ENCODE results near the gene NFKB1. TPM values are rescaled to one million over a fixed set of nuclear protein-coding genes. Genes with fewer than 3 reads are reported as not detected.
"Not testable (repeated sequence)": the region's sequence is repeated elsewhere in the genome, so short reads cannot be mapped to it uniquely, and the experiment has no call there.

NFKB1 gene
- polyA plus RNA-seq, 5 donors: 33.5 to 38.9 (median 35.5) TPM

GRCh38 chr4:102594000-102594399 lies 92.8 kb downstream of the NFKB1 start:
- DNase-seq: no peak

GRCh38 chr4:102596532-102596931 lies 95.4 kb downstream of the NFKB1 start:
- DNase-seq: no peak

DNA sequence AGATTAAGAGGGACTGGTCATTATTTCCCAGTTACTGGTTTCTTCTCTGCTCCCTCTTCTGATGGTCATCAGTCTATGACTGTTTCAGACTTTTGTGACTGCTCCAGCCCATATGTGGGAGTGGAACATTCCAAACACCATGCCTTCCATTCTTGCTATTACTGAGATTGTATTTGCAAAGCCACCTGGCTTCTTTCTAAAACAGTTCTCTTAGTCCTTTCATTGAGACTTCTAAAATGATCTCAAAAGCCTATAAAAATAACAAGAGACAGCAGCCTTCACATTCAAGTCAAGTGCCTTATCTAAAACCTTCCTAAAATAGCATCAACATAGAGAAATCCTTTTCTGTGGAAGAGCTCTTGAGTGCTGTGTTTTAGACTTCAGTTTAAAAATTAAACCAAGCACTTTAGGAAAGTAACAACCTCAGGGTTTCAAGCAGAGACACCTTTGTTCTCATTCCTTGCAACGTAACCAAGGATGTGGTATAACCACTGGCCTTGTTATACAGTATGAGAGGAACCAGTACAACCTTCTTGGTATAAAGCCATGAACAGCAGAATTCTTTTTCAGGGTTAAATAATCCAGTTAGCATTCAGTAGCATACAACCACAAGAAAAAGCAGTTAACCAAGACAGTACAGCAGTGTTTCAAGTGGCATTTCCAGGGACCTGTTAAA lies 97.1 kb downstream of the NFKB1 start:
- no peak for DNase-seq

DNA sequence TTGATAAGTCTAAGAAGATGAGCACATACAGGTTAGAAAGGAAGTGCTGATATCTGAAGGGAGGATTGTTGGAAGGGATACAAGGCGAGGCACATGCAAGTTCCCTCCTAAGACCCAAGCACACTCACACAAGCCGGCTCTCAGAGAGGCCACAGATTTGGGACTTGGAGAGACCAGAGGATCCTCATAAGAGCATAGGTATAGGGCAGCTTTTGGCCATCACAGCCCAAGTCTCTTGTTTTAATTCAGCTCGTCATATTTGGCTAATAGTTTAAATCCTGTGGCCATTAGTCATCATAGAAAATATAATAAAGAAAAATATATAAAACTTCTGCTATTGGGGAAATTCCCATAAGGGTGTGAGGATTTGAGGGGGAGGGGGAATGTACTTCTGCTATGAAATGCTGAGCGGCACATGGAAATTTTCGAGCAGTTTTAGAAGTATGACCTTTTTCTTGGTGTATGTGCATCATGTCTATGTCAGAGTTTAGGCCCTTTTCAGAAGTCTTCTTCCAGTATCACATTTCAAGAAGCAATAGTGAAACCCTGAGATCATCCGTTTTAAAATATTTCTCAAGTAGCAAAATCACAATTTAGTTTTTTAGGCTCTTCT lies 97.7 kb downstream of the NFKB1 start:
- DNase-seq: no peak

DNA sequence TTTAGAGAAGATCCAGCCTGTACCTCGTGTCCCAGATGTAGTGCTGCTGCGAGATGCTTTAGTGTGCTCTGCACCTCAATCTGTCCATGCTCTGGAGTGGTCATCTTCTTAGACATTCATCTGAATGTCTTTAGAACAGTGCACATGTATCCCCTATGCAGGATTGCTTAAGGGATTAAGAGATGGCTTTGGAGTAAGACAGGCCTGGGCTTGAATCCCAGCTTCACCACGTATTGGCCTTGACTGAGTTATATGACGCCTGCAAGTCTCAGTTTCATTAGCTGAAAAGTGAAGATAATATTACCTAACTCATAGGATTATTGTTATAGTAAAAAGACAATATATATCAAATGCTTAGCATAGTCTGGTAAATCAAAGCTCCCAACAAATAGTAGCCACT lies 98.3 kb downstream of the NFKB1 start:
- no peak for DNase-seq

DNA sequence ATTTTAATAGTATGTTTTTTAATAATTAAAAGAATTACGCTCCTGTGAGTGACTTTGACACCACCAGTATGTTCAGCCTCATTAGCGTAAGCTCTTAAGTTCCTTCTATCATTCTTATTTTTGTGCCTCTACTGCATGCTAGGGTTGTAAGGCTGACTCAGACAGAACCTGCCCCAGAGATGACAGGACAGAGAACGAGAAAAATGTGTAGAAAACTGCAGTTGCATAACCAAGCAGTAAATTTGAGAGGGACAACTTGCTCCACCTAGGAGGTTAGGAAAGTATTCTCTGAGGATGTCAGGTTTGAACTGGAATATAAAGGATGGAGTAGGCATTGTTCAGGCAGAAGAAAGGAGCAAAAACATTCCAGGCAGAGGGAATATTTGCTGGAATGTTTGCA lies 98.7 kb downstream of the NFKB1 start:
- DNase-seq: no peak

GRCh38 chr4:102600689-102601088 lies 99.5 kb downstream of the NFKB1 start:
- DNase-seq: no peak

GRCh38 chr4:102601586-102602227 lies 100.5 kb downstream of the NFKB1 start:
- DNase-seq: no peak

GRCh38 chr4:102604222-102604940 lies 103.2 kb downstream of the NFKB1 start:
- DNase-seq: no peak

DNA sequence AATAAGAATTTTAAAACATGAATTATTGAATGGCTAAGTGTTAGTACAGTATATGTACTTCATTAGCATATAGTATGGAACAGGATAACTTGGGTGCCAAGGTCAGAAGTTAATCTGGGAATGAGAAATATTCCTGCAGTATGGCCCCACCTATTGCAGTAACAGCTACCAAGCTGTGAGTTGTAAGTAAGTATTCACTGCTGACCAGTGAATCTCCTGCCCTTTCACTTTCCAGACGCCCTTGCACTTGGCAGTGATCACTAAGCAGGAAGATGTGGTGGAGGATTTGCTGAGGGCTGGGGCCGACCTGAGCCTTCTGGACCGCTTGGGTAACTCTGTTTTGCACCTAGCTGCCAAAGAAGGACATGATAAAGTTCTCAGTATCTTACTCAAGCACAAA lies 105.1 kb downstream of the NFKB1 start:
- DNase-seq: no peak

GRCh38 chr4:102606846-102607450 lies 105.8 kb downstream of the NFKB1 start:
- DNase-seq: no peak

- no peak for DNase-seq
Measured at GRCh38 chr4:102608190-102608589, 107.0 kb downstream of the NFKB1 start.

GRCh38 chr4:102610007-102610406 lies 108.8 kb downstream of the NFKB1 start:
- DNase-seq: no peak

DNA sequence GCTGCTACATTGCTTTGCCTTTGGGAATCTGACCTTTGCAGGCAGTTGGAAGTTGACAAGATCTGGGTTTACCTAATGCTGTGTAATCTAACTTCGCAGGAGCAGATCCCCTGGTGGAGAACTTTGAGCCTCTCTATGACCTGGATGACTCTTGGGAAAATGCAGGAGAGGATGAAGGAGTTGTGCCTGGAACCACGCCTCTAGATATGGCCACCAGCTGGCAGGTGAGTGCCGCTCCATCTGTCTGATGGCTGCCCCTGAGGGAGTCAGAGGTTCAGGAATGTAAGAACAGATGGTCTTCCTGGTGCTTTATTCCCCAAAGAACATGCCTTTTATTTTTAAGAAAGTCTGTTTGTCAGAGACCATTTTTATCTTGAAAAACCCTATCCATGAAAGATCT lies 109.3 kb downstream of the NFKB1 start:
- no peak for DNase-seq

GRCh38 chr4:102612210-102612609 lies 111.1 kb downstream of the NFKB1 start:
- no peak for DNase-seq

DNA sequence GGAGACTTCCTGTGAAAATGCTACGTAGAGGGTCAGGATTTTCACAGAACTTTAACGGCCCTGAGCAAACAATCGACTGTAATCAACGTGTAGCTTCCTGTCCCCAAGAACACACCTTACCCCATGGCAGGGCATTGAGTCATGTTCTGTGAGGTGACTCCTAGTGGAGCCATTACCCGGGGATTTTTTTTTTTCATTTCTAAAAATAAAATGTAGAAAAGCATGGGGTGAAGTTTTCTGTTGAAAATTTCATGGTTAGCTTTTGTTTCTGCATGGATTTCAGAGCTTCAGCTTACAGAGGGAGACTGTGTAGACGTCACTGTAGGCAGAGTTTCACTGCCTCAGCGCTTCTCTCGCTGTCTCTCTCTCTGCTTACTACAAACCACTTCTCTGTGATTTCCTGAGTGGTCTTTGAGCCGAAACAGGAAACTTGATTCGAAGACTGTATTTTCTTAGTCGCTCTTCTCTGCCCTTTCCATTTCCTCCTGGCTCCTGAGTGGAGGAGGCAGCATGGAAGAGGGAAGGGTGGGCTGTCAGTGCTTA lies 111.7 kb downstream of the NFKB1 start:
- no peak for DNase-seq

GRCh38 chr4:102614801-102615200 lies 113.6 kb downstream of the NFKB1 start:
- DNase-seq: no peak

- DNase-seq: no peak
Measured at GRCh38 chr4:102616636-102617035, 115.5 kb downstream of the NFKB1 start.

- DNase-seq: not testable (repeated sequence)
Measured at GRCh38 chr4:102619021-102619420, 117.9 kb downstream of the NFKB1 start.

DNA sequence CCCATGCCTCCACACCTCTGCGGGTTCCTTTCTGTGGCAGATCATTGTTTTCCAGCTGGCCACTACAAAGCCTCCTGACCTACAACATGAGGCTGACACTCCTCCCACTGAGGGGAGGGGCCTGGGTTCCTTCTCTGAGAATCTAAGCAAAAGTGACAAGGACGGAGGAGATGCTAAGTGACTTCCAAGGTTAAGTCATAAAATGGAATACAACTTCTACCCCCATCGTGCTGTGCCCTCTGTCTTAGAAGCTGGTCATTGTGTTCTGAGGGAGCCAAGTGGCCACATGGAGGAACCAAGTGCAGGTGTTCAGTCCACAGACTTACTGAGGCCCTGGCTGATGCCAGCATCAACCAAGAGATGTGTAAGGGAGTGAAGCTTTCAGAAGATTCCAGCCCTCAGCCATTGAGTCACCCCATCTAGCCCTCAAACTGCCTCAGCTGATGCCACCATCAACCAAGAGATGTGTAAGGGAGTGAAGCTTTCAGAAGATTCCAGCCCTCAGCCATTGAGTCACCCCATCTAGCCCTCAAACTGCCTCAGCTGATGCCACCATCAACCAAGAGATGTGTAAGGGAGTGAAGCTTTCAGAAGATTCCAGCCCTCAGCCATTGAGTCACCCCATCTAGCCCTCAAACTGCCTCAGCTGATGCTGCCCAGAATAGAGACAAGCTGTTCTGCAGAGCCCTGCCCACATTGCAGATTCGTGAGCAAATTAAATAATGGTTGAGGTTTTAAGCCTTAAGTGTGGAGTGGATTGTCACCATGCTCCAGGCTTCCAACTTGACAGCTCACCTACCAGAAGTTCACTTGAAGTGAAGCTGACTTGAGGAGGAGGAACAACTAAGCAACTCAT lies 118.8 kb downstream of the NFKB1 start:
- DNase-seq: not testable (repeated sequence)
